HG03108 (cell line): ENCODE measurements around the gene FKBP14.
"Not testable (repeated sequence)": the region's sequence is repeated elsewhere in the genome, so short reads cannot be mapped to it uniquely, and the experiment has no call there.

Source experiments
- ATAC-seq: cut with Tn5 transposase; IDR thresholded peaks from one replicate; pipeline ENCODE4 v1.9.1; 2021; ENCODE audit warnings: moderate library complexity; ENCODE audit not compliant: unreplicated experiment

The FKBP14 gene

DNA sequence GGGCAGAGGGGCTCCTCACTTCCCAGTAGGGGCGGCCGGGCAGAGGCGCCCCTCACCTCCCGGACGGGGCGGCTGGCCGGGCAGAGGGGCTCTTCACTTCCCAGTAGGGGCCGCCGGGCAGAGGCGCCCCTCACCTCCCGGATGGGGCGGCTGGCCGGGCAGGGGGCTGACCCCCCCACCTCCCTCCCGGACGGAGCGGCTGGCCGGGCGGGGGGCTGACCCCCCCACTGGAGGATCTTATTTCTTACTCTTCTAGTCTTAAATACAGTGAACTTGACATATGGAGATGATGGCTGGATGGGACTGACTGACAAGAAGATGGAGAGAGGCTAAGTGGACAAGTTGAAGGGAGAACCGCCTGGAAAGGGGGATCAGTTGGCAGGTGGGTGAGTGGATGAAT is 64.9 kb downstream of the FKBP14 start:
- not testable (repeated sequence) for ATAC-seq
